HT1080 (cell line): ENCODE measurements around the gene GGTLC3. TPM values are rescaled to one million over a fixed set of nuclear protein-coding genes. Genes with fewer than 3 reads are reported as not detected.
"Not testable (repeated sequence)": the region's sequence is repeated elsewhere in the genome, so short reads cannot be mapped to it uniquely, and the experiment has no call there.

Source experiments
- DNase-seq: peaks from one replicate; pipeline ENCODE4 v3.0.0-alpha.2; 2015; ENCODE audit warnings: low read depth
- total RNA-seq: library from RNA; depleted of rRNA; stranded (reverse); fragments of >200 nt; shearing (Covaris generic); gene quantifications from 2 replicates; pipeline ENCODE4 v1.2.3, GENCODE V29; 2014; rRNA removed

The GGTLC3 gene
- total RNA-seq, 1 experiment from 2014 or later, result not detected

GRCh38 chr22:18522762-18523161, 4.8 kb upstream of the GGTLC3 start:
- not testable (repeated sequence) for DNase-seq

DNA sequence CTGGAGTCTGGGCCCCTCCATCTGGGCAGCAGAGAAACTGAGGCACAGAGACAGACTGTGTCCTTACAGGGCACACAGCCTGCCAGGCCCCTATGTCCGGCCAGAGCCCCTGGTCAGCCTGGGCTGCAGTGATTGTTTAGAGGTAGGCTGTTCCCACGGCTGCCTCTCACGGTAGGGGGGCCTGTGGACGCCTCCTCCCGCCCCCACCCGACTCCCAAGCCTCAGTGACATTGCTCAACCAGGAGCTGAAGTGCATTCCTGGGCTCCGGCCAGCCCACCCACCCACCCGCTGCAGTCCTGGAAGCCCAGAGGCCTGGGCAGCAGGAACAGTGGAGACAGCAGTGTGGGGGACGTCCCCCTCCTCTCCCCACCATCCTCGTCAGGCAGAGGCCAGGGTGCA, 4.5 kb downstream of the GGTLC3 start:
- not testable (repeated sequence) for DNase-seq

GRCh38 chr22:18512378-18512777, 5.6 kb downstream of the GGTLC3 start:
- DNase-seq, result not testable (repeated sequence)

DNA sequence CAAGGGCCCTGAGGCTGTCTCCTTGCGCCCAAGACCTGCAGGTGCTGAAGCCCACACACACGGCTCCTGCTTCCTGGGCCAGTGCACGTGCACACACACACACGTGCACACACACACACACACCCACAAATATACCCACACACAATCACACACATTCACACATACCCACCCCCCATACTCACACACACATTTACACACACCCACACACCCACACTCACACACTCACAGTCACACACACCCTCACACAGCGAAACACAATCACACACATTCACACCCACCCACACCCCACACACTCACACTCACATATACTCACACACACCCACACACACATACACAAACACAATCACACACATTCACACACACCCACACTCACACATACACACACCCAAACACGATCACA, 6.6 kb downstream of the GGTLC3 start:
- DNase-seq, result not testable (repeated sequence)

DNA sequence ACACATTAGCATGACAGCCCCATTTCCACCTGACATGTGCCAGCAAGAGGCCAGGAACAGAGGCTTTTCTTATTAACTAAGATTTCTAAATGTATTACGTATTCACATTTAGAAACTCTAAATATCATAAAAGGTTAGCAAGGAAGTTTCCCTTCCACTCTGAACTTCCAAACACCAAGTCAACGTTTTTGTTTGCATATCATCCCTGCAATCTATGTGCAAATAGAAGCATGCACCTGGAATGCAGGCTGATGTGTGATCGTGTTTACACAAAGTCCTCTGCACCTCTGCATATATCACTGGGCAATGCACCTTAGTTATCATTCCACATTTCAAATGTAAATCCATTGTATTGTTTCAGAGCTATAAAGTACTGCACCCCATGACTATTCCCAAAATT, 21.7 kb downstream of the GGTLC3 start:
- DNase-seq, result not testable (repeated sequence)

Other genes starting within 250 kb of the GGTLC3 start
- gene TMEM191B, start 9.6 kb upstream of the GGTLC3 start, total RNA-seq, result 0.10 and 0.51 TPM in 2 replicates
- gene RIMBP3, start 93.8 kb upstream of the GGTLC3 start, total RNA-seq, result 0.97 and 1.0 TPM in 2 replicates